ENCODE results near the gene TRIM71.

TRIM71 gene

DNA sequence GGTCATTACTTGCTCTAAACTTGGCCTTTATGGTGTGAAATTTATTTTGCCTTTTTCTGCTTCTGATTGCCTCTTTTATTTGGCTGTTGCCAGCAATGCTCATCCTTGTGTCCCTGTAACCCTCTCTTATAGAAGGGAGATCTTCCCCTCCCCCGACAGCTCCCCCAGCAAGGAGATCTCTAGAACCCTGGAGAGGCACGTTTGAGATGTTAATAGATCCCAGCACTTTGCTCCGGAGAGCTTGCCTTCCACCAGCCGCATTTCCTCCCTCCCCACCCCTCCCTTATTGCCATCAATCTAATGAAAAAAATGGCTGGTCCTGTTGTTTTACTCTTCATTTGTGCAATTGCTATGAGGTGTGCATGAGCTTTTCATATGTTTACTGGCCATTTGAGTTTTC, 18.2 kb downstream of the TRIM71 start:
- Histone ChIP-seq H3K4me1 (ENCODE audit: control insufficient read depth, insufficient read depth, low read length) (peaks cover 92% of the 10 kb centered on the region), H3K4me3 (ENCODE audit: low read depth, low read length) (peak overlapping the region; percentile 54), H3K27ac (ENCODE audit: low read depth, low read length) (peak overlapping the region; percentile 87)

DNA sequence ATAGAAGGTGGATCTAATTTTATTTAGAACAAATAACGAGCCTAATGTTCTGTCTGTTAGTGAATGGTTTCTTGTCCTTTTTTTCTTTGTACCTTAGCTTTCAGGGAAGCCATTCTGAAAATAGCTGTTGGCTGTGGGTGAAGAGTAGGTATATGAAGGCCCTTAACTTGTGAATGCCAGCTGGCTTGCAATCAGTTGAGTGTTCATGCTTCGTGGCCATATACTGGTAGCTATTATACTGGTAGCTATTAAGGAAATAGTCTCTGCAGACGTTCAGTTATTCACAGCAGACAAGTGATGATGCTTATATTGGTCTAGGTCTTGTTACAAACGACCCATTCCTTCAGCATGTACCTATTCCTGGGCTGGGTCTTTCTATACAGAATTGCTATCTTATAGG, 18.8 kb downstream of the TRIM71 start:
- Histone ChIP-seq H3K9me3 (ENCODE audit: control insufficient read depth, insufficient read depth, low read length) (no peaks in the 10 kb centered on the region), H3K27ac (ENCODE audit: low read depth, low read length) (peak overlapping the region; percentile 87), H3K36me3 (ENCODE audit: control insufficient read depth, insufficient read depth, low read length) (peaks cover 16% of the 10 kb centered on the region), H3K4me1 (ENCODE audit: control insufficient read depth, insufficient read depth, low read length) (peaks cover 93% of the 10 kb centered on the region), H3K4me3 (ENCODE audit: low read depth, low read length) (peak overlapping the region; percentile 54), H3K27me3 (ENCODE audit: control insufficient read depth, insufficient read depth, low read length) (no peaks in the 10 kb centered on the region), H3K9ac (ENCODE audit: low read depth, low read length) (no peak overlapping the region)

More for the DNA sequence above, 18.2 kb downstream of the TRIM71 start:
- H3K27me3 ChIP-seq (ENCODE audit: control insufficient read depth, insufficient read depth, low read length), result no peaks in the 10 kb centered on the region
- H3K36me3 ChIP-seq (ENCODE audit: control insufficient read depth, insufficient read depth, low read length), result peaks cover 17% of the 10 kb centered on the region
- no peaks in the 10 kb centered on the region for H3K9me3 ChIP-seq (ENCODE audit: control insufficient read depth, insufficient read depth, low read length)
- H3K9ac ChIP-seq (ENCODE audit: low read depth, low read length), result no peak overlapping the region

DNA sequence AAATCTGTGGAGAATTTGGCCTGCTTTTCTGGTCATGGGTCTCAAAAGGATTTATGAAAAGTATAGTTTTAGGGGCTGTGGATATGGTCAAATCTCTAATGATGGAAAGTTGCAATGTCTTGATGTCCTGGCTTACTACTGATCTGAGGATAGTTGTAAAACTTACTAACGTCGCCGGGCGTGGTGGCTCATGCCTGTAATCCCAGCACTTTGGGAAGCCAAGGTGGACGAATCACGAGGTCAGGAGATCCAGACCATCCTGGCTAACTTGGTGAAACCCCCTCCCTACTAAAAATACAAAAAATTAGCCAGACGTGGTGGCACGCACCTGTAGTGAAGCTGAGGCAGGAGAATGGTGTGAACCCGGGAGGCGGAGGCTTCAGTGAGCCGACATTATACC, 19.6 kb downstream of the TRIM71 start:
- peak overlapping the region; percentile 54 for H3K4me3 ChIP-seq (ENCODE audit: low read depth, low read length)
- peaks cover 10% of the 10 kb centered on the region; the same call in 1 of the 2 replicates for H3K36me3 ChIP-seq (ENCODE audit: control insufficient read depth, insufficient read depth, low read length)
- H3K9ac ChIP-seq (ENCODE audit: low read depth, low read length), result peak overlapping the region; percentile 30
- H3K27me3 ChIP-seq (ENCODE audit: control insufficient read depth, insufficient read depth, low read length), result no peaks in the 10 kb centered on the region
- H3K27ac ChIP-seq (ENCODE audit: low read depth, low read length), result peak overlapping the region; percentile 87
- H3K4me1 ChIP-seq (ENCODE audit: control insufficient read depth, insufficient read depth, low read length), result peaks cover 93% of the 10 kb centered on the region
- H3K9me3 ChIP-seq (ENCODE audit: control insufficient read depth, insufficient read depth, low read length), result no peaks in the 10 kb centered on the region

DNA sequence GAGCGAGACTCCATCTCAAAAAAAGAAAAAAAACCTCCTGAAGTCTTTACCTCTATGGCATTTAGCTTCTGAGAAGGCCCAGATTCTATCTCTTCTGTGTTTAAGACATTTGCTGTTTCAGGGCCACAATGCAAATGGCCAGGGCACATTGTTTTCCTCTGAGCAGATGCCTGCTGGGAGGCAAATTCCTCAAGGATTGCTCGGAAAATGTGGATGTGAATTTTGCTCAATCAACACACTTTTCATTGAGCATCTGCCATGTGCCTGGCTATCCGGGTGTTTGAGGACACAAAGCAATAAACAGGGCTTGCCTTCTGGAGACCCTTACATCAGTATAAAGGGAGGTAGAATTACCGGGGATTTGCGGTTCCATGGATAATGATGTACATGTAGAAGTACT, 20.0 kb downstream of the TRIM71 start:
- H3K36me3 ChIP-seq (ENCODE audit: control insufficient read depth, insufficient read depth, low read length), result peaks cover 10% of the 10 kb centered on the region; the same call in 1 of the 2 replicates
- H3K4me3 ChIP-seq (ENCODE audit: low read depth, low read length), result peak overlapping the region; percentile 54
- H3K9me3 ChIP-seq (ENCODE audit: control insufficient read depth, insufficient read depth, low read length), result no peaks in the 10 kb centered on the region
- 0 out of 2 replicates have a peak overlapping the region, but pooled peaks have one; percentile 30 for H3K9ac ChIP-seq (ENCODE audit: low read depth, low read length)
- peak overlapping the region; percentile 87 for H3K27ac ChIP-seq (ENCODE audit: low read depth, low read length)
- peaks cover 93% of the 10 kb centered on the region for H3K4me1 ChIP-seq (ENCODE audit: control insufficient read depth, insufficient read depth, low read length)
- no peaks in the 10 kb centered on the region for H3K27me3 ChIP-seq (ENCODE audit: control insufficient read depth, insufficient read depth, low read length)

DNA sequence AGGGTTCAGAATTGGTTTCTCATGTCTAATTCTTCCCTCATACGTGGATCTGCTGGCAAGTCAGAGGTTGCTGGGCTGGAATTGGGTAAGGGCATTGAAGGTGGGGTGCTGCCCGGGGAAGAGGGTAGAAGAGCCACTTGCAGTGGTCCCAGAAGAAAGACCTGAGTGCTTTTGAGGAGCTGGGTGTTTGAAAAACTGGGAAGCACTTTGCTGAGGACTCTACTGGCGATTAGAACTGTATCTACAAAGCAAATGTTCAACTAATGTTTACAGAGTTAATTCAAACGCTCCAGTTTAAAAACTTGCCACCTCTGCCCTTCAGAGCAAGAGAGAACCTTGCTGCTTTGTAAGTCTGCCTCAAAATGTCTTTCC, 21.9 kb downstream of the TRIM71 start:
- Histone ChIP-seq H3K9ac (ENCODE audit: low read depth, low read length) (peak overlapping the region; percentile 56; the same call in 1 of the 2 replicates), H3K27ac (ENCODE audit: low read depth, low read length) (peak overlapping the region; percentile 97), H3K4me3 (ENCODE audit: low read depth, low read length) (peak overlapping the region; percentile 42), H3K27me3 (ENCODE audit: control insufficient read depth, insufficient read depth, low read length) (no peaks in the 10 kb centered on the region), H3K36me3 (ENCODE audit: control insufficient read depth, insufficient read depth, low read length) (peaks cover 10% of the 10 kb centered on the region; the same call in 1 of the 2 replicates), H3K4me1 (ENCODE audit: control insufficient read depth, insufficient read depth, low read length) (peaks cover 90% of the 10 kb centered on the region), H3K9me3 (ENCODE audit: control insufficient read depth, insufficient read depth, low read length) (no peaks in the 10 kb centered on the region)

DNA sequence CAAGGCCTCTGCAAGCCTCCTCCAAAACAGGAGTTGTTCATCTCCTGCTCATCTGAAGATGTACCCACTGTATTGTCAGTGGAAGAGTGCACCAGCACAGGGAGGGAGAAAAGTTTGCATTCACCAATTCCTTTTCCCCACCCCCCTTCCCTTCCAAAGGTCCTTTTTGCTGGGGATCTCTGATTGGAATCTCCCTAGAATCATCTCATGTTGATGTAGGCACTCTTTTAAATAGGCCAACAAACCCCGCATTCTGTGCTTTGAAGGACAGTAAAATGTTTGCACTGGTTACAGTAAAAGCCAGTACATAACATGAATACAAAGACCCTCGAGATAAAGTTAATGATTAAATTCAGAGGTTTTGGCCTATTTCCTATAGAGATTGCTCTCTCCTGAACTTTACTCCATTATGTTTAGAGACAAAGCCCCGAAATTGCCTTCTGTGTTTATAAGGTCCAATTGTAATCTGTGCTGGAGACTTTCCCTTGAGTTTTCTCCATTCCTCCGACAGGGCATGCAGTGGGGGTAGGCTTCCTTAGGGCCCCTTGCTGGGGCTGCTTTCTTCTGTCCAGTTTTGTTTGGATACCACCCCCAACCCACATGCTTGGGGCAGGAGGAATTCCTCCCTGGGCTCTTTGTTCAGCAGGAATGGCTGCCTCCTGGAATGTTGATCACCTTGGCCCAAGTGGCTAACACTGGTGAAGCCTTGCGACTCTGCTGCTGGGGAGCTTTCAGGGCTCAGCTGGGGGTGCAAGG, 22.5 kb downstream of the TRIM71 start:
- Histone ChIP-seq H3K4me3 (ENCODE audit: low read depth, low read length) (peak overlapping the region; percentile 42), H3K27me3 (ENCODE audit: control insufficient read depth, insufficient read depth, low read length) (no peaks in the 10 kb centered on the region), H3K36me3 (ENCODE audit: control insufficient read depth, insufficient read depth, low read length) (peaks cover 6% of the 10 kb centered on the region; the same call in 1 of the 2 replicates), H3K9me3 (ENCODE audit: control insufficient read depth, insufficient read depth, low read length) (no peaks in the 10 kb centered on the region), H3K27ac (ENCODE audit: low read depth, low read length) (peak overlapping the region; percentile 97), H3K9ac (ENCODE audit: low read depth, low read length) (peak overlapping the region; percentile 56), H3K4me1 (ENCODE audit: control insufficient read depth, insufficient read depth, low read length) (peaks cover 90% of the 10 kb centered on the region)

DNA sequence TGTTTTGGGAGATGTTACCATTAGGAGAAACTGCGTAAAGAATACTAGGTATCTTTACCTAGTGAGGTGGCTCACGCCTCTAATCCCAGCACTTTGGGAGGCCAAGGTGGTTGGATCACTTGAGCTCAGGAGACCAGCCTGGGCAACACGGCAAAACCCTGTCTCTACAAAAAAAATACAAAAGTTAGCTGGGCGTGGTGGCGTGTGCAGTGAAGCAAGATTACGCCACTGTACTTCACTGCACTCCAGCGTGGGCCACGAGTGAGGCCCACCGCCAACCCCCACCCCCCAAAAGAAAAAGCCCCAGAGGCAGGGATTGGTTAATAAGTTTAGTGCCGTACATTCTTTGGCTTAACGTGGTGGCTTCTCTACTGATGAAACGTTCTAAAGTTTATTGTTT, 23.5 kb downstream of the TRIM71 start:
- H3K9ac ChIP-seq (ENCODE audit: low read depth, low read length), result no peak overlapping the region
- H3K36me3 ChIP-seq (ENCODE audit: control insufficient read depth, insufficient read depth, low read length), result peaks cover 6% of the 10 kb centered on the region; the same call in 1 of the 2 replicates
- H3K4me1 ChIP-seq (ENCODE audit: control insufficient read depth, insufficient read depth, low read length), result peaks cover 88% of the 10 kb centered on the region
- H3K27me3 ChIP-seq (ENCODE audit: control insufficient read depth, insufficient read depth, low read length), result no peaks in the 10 kb centered on the region
- no peaks in the 10 kb centered on the region for H3K9me3 ChIP-seq (ENCODE audit: control insufficient read depth, insufficient read depth, low read length)
- H3K4me3 ChIP-seq (ENCODE audit: low read depth, low read length), result peak overlapping the region; percentile 45; the same call in 1 of the 2 replicates
- H3K27ac ChIP-seq (ENCODE audit: low read depth, low read length), result peak overlapping the region; percentile 97

DNA sequence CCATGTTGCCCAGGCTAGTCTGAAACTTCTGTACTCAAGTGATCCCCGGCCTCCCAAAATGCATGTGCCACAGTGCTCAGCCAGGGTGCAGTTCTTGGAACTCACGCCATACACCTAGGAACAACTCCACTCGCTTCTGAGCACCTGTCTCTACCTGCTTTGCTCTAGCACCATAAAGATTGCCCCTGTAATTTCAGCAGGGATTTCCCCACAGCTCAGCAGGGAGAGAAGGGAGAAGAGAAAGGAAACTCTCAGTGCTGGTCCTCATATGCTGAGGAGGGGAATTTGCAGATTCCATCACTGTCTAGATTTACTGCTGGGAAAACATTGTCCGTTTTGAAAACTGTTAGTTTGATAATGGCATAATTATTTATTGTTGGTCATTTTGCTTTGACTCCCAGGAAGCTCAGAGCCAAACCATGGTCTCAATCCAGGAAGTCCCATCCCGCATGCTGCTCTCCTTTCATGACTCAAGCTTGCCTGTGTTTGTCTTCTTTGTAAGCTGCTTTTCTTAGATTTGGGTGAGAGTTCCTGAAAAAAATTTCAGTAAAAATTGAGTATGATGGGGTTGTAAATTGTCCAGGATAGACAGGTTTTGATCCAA, 24.2 kb downstream of the TRIM71 start:
- peak overlapping the region; percentile 97 for H3K27ac ChIP-seq (ENCODE audit: low read depth, low read length)
- H3K9me3 ChIP-seq (ENCODE audit: control insufficient read depth, insufficient read depth, low read length), result no peaks in the 10 kb centered on the region
- H3K27me3 ChIP-seq (ENCODE audit: control insufficient read depth, insufficient read depth, low read length), result no peaks in the 10 kb centered on the region
- peak overlapping the region; percentile 10; the same call in 1 of the 2 replicates for H3K9ac ChIP-seq (ENCODE audit: low read depth, low read length)
- peaks cover 87% of the 10 kb centered on the region for H3K4me1 ChIP-seq (ENCODE audit: control insufficient read depth, insufficient read depth, low read length)
- H3K36me3 ChIP-seq (ENCODE audit: control insufficient read depth, insufficient read depth, low read length), result peaks cover 6% of the 10 kb centered on the region; the same call in 1 of the 2 replicates
- H3K4me3 ChIP-seq (ENCODE audit: low read depth, low read length), result peak overlapping the region; percentile 45

DNA sequence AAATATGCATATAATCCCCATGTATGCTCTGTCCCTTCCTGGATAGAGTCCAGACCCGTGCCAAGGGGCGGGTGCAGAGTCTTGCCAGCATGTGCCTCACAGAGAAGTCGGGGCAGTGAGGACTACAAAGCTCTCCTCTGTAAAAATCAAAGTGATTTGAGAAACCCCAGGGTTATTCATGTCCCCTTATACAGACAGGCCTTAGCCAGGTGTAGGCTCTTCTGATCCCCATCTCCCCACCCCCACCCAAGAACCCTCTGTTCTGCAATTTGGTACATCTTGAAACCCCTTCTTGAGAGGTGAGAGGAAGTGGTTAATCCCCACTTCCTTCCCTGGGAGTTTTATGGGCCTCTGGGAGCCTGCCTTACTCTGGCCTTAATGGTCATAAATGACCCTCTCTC, 24.7 kb downstream of the TRIM71 start:
- Histone ChIP-seq H3K4me3 (ENCODE audit: low read depth, low read length) (peak overlapping the region; percentile 45), H3K9me3 (ENCODE audit: control insufficient read depth, insufficient read depth, low read length) (no peaks in the 10 kb centered on the region), H3K27me3 (ENCODE audit: control insufficient read depth, insufficient read depth, low read length) (no peaks in the 10 kb centered on the region), H3K36me3 (ENCODE audit: control insufficient read depth, insufficient read depth, low read length) (peaks cover 6% of the 10 kb centered on the region; the same call in 1 of the 2 replicates), H3K4me1 (ENCODE audit: control insufficient read depth, insufficient read depth, low read length) (peaks cover 87% of the 10 kb centered on the region), H3K27ac (ENCODE audit: low read depth, low read length) (peak overlapping the region; percentile 97), H3K9ac (ENCODE audit: low read depth, low read length) (0 out of 2 replicates have a peak overlapping the region, but pooled peaks have one; percentile 10)

DNA sequence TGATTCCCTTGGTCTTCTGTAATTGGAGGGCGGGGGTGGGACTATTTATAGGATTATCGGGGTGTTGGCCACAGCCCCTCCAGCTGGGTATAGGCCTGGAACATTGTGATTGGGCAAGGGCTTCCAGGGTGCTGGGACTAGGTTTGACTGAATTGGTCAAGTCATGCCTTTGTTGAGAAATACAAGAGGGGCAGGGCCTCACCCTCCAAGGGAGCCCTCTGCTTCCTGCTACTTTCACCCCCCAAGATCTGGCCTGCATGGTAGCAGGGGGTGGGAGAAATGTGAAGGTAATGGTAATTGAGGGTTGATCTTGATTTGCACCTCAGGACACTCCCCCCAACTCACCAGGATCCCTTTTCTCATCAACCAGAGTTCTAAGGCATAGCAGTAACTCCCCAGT, 25.2 kb downstream of the TRIM71 start:
- peak overlapping the region; percentile 45 for H3K4me3 ChIP-seq (ENCODE audit: low read depth, low read length)
- H3K9ac ChIP-seq (ENCODE audit: low read depth, low read length), result peak overlapping the region; percentile 58
- H3K27ac ChIP-seq (ENCODE audit: low read depth, low read length), result peak overlapping the region; percentile 97
- peaks cover 87% of the 10 kb centered on the region for H3K4me1 ChIP-seq (ENCODE audit: control insufficient read depth, insufficient read depth, low read length)
- no peaks in the 10 kb centered on the region for H3K9me3 ChIP-seq (ENCODE audit: control insufficient read depth, insufficient read depth, low read length)
- H3K27me3 ChIP-seq (ENCODE audit: control insufficient read depth, insufficient read depth, low read length), result no peaks in the 10 kb centered on the region
- H3K36me3 ChIP-seq (ENCODE audit: control insufficient read depth, insufficient read depth, low read length), result peaks cover 6% of the 10 kb centered on the region; the same call in 1 of the 2 replicates

Data from HUES48 (cell line).